H1 (cell line): ENCODE results near the gene SMC6. TPM values are rescaled to one million over a fixed set of nuclear protein-coding genes. Genes with fewer than 3 reads are reported as not detected.

Experiments used
- CHD7 ChIP-seq: fragments of 300-600 bp; sonication (generic); IDR thresholded peaks from 2 replicates; pipeline ENCODE4 v1.7.1; 2012; ENCODE audit warnings: low read length, moderate library complexity, mild to moderate bottlenecking, inconsistent platforms; ENCODE audit not compliant: insufficient replicate concordance
- polyA plus RNA-seq, 7 experiments: library from polyadenylated mRNA; depleted of rRNA in 3 of 7; stranded (reverse) in 5 of 7; unstranded in 2 of 7; fragments of >200 nt in 5 of 7; fragments of 200-250 nt in 2 of 7; gene quantifications; 1 replicate in 5 of 7; 2 replicates in 1 of 7; 4 replicates in 1 of 7; pipeline versions ENCODE4 v1.2.1 to v1.2.3, GENCODE V29; 2011 to 2013; ENCODE audit warnings: missing spikeins in 2 of 7, mixed read lengths in 2 of 7
- total RNA-seq: library from RNA; stranded (reverse); fragmentation: NEBNext Ultra II Directional; extraction: Animal tissue kit (Norgen Biotek cat#: 25700); gene quantifications from 2 replicates; pipeline ENCODE4 v1.2.1, GENCODE V29; 2021

Gene SMC6
- total and polyA plus RNA-seq, 2 of the 8 experiments (the other 6 are each of a cell fraction or from before 2014, with no cell fraction given), result 9.7 to 49.5 TPM

- no peak for TF ChIP-seq CHD7
Measured at GRCh38 chr2:17791817-17792130, 38.2 kb upstream of the SMC6 start (continued).
